Smooth muscle cell (in vitro differentiated cells): Measurements from ENCODE around the gene NUP214. TPM values are rescaled to one million over a fixed set of nuclear protein-coding genes. Genes with fewer than 3 reads are reported as not detected.
"Not testable (repeated sequence)": the region's sequence is repeated elsewhere in the genome, so short reads cannot be mapped to it uniquely, and the experiment has no call there.

Experiments used
- DNase-seq: peaks from one replicate; lab custom pipeline; 2025; ENCODE audit not compliant: unreplicated experiment; lab: John Stamatoyannopoulos, UW
- H2AFZ ChIP-seq: fragments of 200-600 bp; sonication (generic); 2 replicates; pipeline ENCODE4 v1.6.0; 2016; ENCODE audit warnings: antibody characterized with exemption, low read depth, mild to moderate bottlenecking
- H3F3A ChIP-seq: fragments of 200-600 bp; sonication (generic); 2 replicates; pipeline ENCODE4 v1.6.0; 2017; ENCODE audit warnings: antibody characterized with exemption, low read depth
- H3K27ac ChIP-seq: fragments of 200-600 bp; sonication (generic); 2 replicates; pipeline ENCODE4 v1.5.1; 2016; ENCODE audit warnings: low read depth, mild to moderate bottlenecking
- H3K27me3 ChIP-seq: fragments of 200-600 bp; sonication (generic); 2 replicates; pipeline ENCODE4 v1.6.1; 2016; ENCODE audit warnings: low read depth, mild to moderate bottlenecking
- H3K36me3 ChIP-seq: fragments of 200-600 bp; sonication (generic); 2 replicates; pipeline ENCODE4 v1.5.1; 2016; ENCODE audit warnings: low read depth
- H3K4me1 ChIP-seq: fragments of 200-600 bp; sonication (generic); 2 replicates; pipeline ENCODE4 v1.5.1; 2016; ENCODE audit warnings: low read depth
- H3K4me2 ChIP-seq: fragments of 200-600 bp; sonication (generic); 2 replicates; pipeline ENCODE4 v1.6.0; 2016; ENCODE audit warnings: mild to moderate bottlenecking
- H3K4me3 ChIP-seq: fragments of 200-600 bp; sonication (generic); 2 replicates; pipeline ENCODE4 v1.5.1; 2016; ENCODE audit warnings: mild to moderate bottlenecking
- H3K79me2 ChIP-seq: fragments of 200-600 bp; sonication (generic); 2 replicates; pipeline ENCODE4 v1.6.0; 2016; ENCODE audit warnings: low read depth, mild to moderate bottlenecking
- H3K9ac ChIP-seq: fragments of 200-600 bp; sonication (generic); 2 replicates; pipeline ENCODE4 v1.6.0; 2016; ENCODE audit warnings: low read depth
- H3K9me3 ChIP-seq: fragments of 200-600 bp; sonication (generic); replicated peaks from 2 replicates; pipeline ENCODE4 v1.5.1; 2016; ENCODE audit warnings: low read depth
- H4K20me1 ChIP-seq: fragments of 200-600 bp; sonication (generic); 2 replicates; pipeline ENCODE4 v1.6.0; 2016; ENCODE audit warnings: low read depth
- WGBS: methylation state at CpG from one replicate; pipeline ENCODE4 v1.1.7; 2016; ENCODE audit warnings: low lambda C conversion rate; 5-methylcytosine and 5-hydroxymethylcytosine counted together
- polyA plus RNA-seq: library from polyadenylated mRNA; unstranded; fragments of >200 nt; fragmentation: Nextera tagmentation; extraction: Ambion mirVana; gene quantifications from 2 replicates; pipeline ENCODE4 v1.2.1, GENCODE V29; 2016
- total RNA-seq: library from RNA; depleted of rRNA; stranded (reverse); fragments of >200 nt; gene quantifications from 2 replicates; pipeline ENCODE4 v1.2.3, GENCODE V29; 2014
- TF ChIP-seq, protein P1 (sequence below): fragments of 200-600 bp; sonication (generic); IDR thresholded peaks from 2 replicates; pipeline ENCODE4 v1.5.1; 2017; ENCODE audit warnings: borderline replicate concordance, mild to moderate bottlenecking, antibody characterized with exemption; ENCODE audit not compliant: insufficient read depth, poor library complexity, severe bottlenecking

NUP214 gene
- total and polyA plus RNA-seq, 2 experiments from 2014 or later = 13.9 to 44.7 TPM

DNA sequence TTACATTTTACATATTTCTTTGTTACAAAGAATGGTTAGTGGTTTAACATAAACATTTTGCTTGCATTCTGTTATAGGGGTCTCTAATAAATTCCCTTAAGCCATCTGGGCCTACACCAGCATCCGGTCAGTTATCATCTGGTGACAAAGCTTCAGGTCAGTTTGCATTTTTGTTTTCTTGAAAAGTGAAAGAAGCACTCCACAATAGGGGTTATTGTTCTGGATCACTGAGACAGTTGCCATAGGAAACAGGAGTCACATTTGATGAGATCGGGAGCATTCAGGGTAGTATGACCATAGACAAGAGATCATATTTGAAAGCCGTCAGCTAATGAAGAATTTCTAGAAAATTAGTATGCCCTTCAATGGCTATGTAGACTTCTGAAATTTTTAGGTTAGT, 63.6 kb downstream of the NUP214 start:
- Histone ChIP-seq H3K4me1 (no peaks in the 10 kb centered on the region), H3K9me3 (no peaks in the 10 kb centered on the region), H3K79me2 (no peaks in the 10 kb centered on the region), H3K4me3 (no peak overlapping the region), H3K9ac (no peak overlapping the region), H4K20me1 (no peaks in the 10 kb centered on the region), H3K27me3 (no peaks in the 10 kb centered on the region), H2AFZ (no peak overlapping the region), H3K36me3 (peaks cover 6% of the 10 kb centered on the region), H3F3A (no peaks in the 10 kb centered on the region), H3K4me2 (no peak overlapping the region), H3K27ac (no peak overlapping the region)
- DNase-seq = no peak
- TF ChIP-seq, protein P1, sequence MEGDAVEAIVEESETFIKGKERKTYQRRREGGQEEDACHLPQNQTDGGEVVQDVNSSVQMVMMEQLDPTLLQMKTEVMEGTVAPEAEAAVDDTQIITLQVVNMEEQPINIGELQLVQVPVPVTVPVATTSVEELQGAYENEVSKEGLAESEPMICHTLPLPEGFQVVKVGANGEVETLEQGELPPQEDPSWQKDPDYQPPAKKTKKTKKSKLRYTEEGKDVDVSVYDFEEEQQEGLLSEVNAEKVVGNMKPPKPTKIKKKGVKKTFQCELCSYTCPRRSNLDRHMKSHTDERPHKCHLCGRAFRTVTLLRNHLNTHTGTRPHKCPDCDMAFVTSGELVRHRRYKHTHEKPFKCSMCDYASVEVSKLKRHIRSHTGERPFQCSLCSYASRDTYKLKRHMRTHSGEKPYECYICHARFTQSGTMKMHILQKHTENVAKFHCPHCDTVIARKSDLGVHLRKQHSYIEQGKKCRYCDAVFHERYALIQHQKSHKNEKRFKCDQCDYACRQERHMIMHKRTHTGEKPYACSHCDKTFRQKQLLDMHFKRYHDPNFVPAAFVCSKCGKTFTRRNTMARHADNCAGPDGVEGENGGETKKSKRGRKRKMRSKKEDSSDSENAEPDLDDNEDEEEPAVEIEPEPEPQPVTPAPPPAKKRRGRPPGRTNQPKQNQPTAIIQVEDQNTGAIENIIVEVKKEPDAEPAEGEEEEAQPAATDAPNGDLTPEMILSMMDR = no peak
- WGBS = 96% methylated on average over 3 of the region's 3 CpGs

DNA sequence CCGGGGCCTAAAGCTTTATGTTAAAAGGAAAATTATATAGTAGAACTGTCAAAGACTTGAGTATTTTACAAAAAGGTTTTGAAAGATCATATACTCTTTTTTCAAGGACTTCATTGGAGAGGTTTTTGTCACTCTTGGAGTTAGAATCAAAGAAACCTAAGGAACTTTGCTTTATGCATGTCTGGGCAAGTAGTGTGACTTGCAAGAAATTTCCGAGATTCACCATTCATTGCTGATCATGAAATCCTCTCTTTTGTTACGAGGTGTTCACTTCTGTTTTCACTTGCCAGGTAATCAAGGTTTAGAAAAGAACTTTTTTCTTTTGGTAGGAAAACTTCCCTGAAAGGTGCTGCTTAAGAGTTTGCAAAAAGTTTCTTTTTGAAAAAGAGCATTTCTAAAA, 64.8 kb downstream of the NUP214 start:
- DNase-seq = no peak
- H3K27me3 ChIP-seq = no peaks in the 10 kb centered on the region
- H3K4me3 ChIP-seq = no peak overlapping the region
- H4K20me1 ChIP-seq = peaks cover 3% of the 10 kb centered on the region
- no peaks in the 10 kb centered on the region for H3K9me3 ChIP-seq
- no peak overlapping the region for H3K9ac ChIP-seq
- H3K4me1 ChIP-seq = no peaks in the 10 kb centered on the region
- peaks cover 6% of the 10 kb centered on the region for H3K36me3 ChIP-seq
- H3F3A ChIP-seq = no peaks in the 10 kb centered on the region
- H3K27ac ChIP-seq = peak overlapping the region; percentile 67
- no peaks in the 10 kb centered on the region for H3K79me2 ChIP-seq
- TF ChIP-seq, protein P1 = no peak
- H2AFZ ChIP-seq = no peak overlapping the region
- no peak overlapping the region for H3K4me2 ChIP-seq
- 55% methylated on average over 3 of the region's 3 CpGs for WGBS

DNA sequence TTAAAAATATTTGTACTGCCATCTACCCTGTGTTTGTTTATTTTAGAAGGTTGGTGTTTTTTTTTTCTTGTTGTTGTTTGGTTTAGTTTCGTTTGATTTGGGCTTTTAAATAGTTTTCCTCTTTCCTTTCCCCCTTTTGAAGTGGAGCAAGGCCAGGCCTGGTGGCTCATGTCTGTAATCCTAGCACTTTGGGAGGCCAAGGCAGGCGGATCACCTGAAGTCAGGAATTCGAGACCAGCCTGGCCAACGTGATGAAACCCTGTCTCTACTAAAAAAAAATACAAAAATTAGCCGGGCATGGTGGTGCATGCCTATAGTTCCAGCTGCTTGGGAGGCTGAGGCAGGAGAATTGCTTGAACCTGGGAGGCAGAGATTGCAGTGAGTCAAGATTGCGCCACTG, 65.6 kb downstream of the NUP214 start:
- not testable (repeated sequence) for H3K4me1 ChIP-seq, H4K20me1 ChIP-seq, H3K4me2 ChIP-seq, H3K9me3 ChIP-seq, H3K36me3 ChIP-seq, H3F3A ChIP-seq, H3K79me2 ChIP-seq, H2AFZ ChIP-seq, H3K9ac ChIP-seq, H3K4me3 ChIP-seq, H3K27me3 ChIP-seq, DNase-seq
- peak overlapping the region; percentile 67 for H3K27ac ChIP-seq
- 77% methylated on average over 6 of the region's 6 CpGs for WGBS

DNA sequence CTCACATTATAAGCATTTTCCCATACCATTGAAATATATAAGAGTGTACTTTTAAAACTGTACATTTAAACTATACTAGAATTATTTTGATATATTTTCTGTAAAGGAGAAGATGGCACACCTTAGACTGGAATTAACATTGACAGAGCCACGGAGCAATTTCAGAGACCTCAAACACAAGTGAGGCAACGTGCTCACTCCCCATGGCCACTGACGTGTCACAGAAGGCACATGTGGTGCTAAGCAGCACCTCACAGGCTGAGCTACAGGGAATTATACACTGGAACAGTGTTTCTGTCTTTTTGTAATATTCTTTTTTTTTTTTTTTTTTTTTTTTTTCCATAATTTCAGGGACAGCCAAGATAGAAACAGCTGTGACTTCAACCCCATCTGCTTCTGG, 66.5 kb downstream of the NUP214 start:
- 94% methylated on average over 3 of the region's 3 CpGs for WGBS
- no peaks in the 10 kb centered on the region for H3K27me3 ChIP-seq
- no peak for DNase-seq

More for the DNA sequence above, 66.5 kb downstream of the NUP214 start:
- Histone ChIP-seq H3K9ac (no peak overlapping the region), H3K79me2 (no peaks in the 10 kb centered on the region), H4K20me1 (peaks cover 3% of the 10 kb centered on the region), H3K4me1 (no peaks in the 10 kb centered on the region), H3K27ac (no peak overlapping the region), H3F3A (no peaks in the 10 kb centered on the region), H2AFZ (no peak overlapping the region), H3K36me3 (peaks cover 11% of the 10 kb centered on the region), H3K9me3 (no peaks in the 10 kb centered on the region), H3K4me3 (no peak overlapping the region), H3K4me2 (no peak overlapping the region)
- TF ChIP-seq, protein P1 = no peak
